HL-60/S4 treated with phorbol 12-myristate 13-acetate at 8.2 ng/mL for 4 days and 3 days (cell line): ENCODE results near the gene MRM2.

Experiments
- in situ Hi-C: fragments of 300-500 bp; cut with MboI; formaldehyde crosslinking; loops from 2 replicates; pipeline ENCODE4 v1.15.0; 2022; ENCODE audit warnings: low sequenced_read_pairs

The MRM2 gene

DNA sequence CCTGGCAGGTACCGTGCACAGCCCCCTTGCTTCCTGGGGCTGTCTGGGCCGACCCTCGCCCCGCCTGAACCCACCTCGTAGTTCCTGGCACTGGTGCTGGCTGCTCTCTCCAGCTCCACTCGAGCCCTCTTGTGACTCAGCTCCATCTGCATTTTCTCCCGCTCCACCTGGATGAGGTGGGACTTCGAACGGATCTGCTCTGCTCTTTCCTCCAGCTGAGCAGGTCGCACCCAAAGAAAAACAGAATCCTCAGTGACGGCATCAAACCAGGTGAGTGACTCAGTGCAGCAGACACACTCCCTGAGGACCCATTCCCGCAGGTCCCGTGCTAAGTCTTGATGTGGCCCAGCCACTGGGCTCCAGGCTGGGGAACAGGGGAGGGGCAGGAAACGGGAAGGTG lies 16.7 kb downstream of the MRM2 start:
- in situ Hi-C loops, result no loop called here

DNA sequence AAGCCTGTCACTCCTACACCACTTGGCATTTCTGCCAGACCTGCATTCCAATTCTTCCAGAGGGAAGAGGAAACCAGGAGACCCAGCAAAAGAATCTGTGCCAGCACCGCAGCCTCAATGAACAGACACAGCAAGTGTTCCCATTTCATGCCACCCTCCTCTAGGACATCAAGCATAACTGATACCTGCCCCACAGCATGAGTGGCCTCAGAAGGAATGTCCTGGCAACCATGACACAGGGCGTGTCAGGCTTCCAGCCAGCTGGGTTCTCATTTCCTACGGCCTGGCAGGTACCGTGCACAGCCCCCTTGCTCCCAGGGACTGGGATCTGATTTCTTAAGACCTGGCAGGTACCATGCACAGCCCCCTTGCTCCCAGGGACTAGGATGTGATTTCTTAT lies 17.1 kb downstream of the MRM2 start:
- in situ Hi-C loops, result loop anchor here (25.0 kb wide), 1 partner anchor 438 kb away; no protein-coding TSS in a partner anchor

DNA sequence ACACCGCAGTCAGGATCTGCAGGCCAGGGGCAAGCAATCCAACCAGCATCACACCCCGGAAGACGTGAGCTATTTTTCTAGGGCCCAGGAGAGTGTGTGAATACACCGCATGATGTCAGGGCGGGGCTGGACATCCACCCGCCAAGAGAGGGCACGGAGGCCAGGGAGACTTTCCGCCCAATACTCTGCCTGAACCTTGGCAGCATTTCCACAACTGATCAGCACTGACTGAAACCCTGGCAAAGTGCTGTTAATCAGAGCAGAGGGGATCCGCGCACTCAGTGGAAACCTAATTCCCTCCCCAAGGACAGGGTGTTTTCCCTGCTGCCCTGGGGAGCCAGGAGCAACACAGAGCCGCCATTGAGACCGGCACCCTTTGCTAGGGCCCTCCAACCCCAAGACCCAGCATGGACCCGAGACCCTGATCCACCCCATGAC lies 17.5 kb downstream of the MRM2 start:
- in situ Hi-C loops, result loop anchor here (25.0 kb wide), 1 partner anchor 437 kb away; no protein-coding TSS in a partner anchor

DNA sequence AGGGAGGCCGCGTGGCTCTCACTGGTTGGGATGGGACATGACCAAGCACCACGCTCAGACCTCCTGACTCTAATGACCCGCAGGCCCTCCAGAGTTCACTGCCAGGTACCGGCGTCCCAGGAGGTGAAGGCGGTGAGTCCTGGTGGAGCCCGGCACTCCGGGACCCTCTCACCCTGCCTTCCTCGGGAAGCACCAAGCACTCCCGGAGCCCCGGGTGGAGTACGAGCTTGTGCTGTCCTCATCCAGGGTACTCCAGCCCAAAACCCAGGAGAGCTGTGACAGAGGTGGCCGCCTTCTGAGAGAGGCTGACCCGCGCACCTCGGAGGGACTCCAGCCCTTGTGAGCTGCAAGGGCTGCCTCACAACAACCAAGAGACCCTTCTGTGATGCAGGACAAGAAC lies 18.7 kb downstream of the MRM2 start:
- in situ Hi-C loops, result loop anchor here (25.0 kb wide), 1 partner anchor 436 kb away; no protein-coding TSS in a partner anchor

DNA sequence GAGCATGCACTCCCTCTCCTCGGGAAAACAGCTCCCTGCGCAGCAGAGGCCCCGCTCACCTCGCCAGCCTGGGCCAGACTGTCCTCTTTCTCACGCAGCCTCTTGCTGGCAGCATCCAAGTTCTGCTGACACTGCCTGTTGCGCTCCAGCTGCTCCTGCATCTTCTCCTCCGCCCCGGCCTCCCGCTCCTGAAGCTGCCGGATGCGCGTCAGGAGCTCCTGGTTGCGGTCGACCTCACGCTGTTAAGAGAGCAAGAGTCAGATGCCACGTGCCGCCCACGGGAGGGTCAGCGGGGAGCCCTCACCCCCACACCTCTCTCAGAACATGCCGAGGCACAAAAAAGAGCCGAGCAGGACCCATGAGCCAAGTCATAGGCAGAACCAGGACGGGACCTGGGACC lies 19.5 kb downstream of the MRM2 start:
- in situ Hi-C loops, result loop anchor here (25.0 kb wide), 1 partner anchor 435 kb away; no protein-coding TSS in a partner anchor

DNA sequence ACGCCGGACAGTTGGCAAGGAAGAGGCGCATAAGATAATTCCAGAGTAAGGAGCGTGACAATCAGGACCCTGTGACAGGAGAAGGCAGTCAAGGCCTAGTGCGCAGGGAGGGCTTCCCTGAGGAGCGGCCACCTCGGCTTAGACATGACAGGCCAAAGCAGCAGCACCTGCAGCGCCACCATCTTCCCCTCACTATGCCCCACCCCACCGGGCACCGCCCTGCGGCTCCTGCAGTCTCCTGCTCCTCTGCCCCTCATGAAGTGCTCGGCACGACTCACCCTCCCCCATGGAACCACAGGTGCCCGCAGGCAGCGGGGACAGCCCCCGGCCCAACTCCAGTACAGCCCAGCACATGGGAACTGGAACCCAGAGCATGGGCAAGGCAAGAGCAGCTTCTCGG lies 21.1 kb downstream of the MRM2 start:
- in situ Hi-C loops, result loop anchor here (25.0 kb wide), 1 partner anchor 434 kb away; no protein-coding TSS in a partner anchor

DNA sequence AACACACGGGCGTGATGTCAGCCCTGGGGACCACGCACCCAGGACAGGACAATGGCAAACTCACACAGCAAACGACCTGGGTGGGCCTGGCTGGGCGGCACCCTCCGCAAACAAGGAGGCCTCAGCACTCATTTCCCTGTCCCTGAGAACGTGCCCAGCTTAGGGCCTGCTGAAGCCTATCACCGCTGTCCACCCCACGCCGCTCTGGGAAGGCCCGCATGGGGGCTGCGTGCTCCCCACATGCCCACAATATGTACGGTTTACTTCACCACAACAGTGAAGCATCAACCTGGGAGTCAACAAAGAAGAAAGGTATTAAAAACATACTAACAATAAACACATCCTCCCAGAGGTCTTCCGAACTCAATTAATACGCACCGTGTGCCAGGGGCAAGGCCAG lies 21.5 kb downstream of the MRM2 start:
- in situ Hi-C loops, result loop anchor here (25.0 kb wide), 1 partner anchor 433 kb away; no protein-coding TSS in a partner anchor

DNA sequence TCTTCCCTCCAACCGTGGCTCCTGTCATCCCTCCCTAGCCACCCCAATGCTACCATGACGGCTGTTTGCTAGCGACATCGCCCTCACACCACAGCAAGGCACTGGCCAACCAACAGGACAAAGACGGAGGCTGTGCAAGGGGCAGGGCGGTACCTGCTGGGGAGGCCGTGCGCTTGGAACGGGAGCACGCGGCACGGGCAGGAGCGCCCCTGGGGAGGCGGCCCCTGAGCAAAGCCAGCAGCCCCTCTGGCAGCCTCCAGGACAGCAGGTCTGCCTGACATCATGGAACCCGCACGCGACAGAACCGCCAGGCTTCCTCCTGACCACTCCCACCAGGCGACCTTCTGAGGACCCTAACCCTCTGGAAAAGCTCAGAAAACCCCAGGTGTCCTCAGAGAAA lies 22.0 kb downstream of the MRM2 start:
- in situ Hi-C loops, result loop anchor here (25.0 kb wide), 1 partner anchor 433 kb away; no protein-coding TSS in a partner anchor

DNA sequence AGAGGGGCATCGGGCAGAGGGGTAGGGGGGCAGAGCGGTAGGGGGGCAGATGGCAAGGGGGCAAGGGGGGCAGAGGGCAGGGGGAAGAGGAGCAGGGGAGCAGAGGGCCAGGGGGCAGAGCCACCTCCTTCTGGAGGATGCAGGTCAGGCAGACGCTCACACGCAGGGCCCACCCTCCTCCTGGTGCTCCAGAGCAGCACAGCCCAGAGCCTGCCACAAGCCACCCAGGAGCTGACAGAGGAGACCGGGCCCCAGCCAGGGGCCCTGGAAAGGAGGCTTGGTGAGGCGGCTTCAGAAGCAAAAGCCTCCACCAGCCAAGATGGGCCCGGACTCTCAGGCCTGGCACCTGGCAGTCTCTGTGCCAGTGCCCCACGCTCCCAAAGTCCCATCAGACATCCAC lies 22.4 kb downstream of the MRM2 start:
- in situ Hi-C loops, result loop anchor here (25.0 kb wide), 1 partner anchor 432 kb away; no protein-coding TSS in a partner anchor

DNA sequence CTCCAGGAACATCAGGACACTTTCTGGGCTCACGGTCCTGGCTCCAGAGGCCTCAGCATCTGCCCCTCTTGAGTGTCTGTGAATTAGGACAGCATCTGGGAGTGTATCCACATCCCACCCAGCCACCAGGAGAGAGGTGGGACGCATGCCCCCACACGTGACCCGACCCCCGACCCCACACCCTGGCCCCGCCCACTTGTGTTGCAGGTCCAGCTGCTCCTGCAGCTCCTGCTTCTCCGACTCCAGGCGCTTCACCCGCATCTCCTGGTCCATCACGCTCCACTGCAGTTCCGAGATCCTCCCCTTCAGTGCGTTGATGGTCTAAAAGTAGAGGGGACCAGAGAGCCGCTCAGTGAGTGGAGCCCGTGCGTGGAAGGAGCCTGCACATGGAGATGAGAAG lies 22.9 kb downstream of the MRM2 start:
- in situ Hi-C loops, result loop anchor here (25.0 kb wide), 1 partner anchor 432 kb away; no protein-coding TSS in a partner anchor

DNA sequence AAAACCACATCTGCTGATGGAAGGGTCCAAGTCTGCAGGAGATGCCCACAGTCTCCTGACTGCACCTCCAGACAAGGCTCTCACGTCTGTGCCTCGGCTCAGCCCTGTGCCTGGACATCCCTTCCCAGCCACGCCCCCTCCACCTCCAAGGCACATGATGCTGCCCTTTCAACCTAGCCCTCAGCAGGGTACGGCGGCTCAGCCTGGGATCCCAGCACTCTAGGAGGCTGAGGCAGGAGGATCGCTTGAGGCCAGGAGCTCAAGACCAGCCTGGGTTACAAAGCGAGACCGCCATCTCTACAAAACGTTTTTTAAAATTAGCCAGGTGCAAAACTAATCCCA lies 23.6 kb downstream of the MRM2 start:
- in situ Hi-C loops, result loop anchor here (25.0 kb wide), 1 partner anchor 431 kb away; no protein-coding TSS in a partner anchor

DNA sequence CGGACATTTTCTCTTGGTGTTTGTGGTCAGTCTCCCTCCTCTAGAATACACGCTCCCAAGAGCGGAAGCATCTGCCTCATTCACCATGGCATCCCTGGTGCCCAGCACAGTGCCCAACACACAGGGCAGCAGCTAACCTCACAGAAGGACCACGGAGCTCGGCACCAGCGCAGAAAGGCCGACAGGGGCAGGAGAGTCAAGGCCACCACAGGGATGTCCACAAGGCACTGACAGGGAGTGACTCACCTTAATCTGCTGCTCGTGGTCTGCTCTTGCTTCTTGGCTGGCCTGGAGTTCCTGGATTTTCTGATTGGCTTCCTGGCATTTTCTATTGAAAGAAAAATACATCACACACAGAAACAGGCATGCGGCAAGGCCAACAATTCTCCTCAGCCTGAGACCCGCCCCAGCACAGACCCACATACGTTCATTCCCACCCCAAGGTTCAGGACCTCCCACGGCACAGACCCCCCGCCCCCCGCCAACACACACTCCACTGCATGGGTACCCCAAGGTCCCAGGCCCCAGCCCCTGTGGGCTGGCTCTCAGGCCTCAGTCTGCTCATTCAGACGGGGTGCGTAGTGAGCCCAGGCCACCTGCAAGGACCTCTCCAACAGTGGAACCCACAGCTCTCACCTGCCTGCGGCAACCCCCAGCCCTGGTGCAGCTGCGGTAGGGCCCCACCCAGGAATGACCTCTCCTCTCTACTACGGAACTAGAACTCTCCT lies 24.1 kb downstream of the MRM2 start:
- in situ Hi-C loops, result loop anchor here (25.0 kb wide), 1 partner anchor 431 kb away; no protein-coding TSS in a partner anchor

DNA sequence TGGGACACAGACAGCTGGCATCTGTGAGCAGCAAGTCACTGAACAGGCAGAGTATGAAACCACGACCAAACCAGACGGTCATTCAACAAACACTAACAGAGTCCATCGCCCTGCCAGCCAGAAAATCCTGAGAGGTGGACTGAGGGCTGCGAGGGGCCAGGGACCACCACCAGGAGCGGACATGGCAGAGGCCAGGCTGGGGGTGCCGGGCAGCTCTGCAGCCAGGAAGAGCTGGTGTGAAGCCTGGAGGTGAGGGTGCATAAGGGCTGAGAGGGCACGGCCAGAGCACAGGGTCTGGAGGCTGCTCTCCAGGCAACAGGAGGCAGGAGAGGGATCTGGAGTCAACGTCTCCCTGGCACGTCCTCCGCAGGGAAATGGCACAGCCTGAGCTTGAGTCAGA lies 24.8 kb downstream of the MRM2 start:
- in situ Hi-C loops, result loop anchor here (25.0 kb wide), 1 partner anchor 430 kb away; no protein-coding TSS in a partner anchor

DNA sequence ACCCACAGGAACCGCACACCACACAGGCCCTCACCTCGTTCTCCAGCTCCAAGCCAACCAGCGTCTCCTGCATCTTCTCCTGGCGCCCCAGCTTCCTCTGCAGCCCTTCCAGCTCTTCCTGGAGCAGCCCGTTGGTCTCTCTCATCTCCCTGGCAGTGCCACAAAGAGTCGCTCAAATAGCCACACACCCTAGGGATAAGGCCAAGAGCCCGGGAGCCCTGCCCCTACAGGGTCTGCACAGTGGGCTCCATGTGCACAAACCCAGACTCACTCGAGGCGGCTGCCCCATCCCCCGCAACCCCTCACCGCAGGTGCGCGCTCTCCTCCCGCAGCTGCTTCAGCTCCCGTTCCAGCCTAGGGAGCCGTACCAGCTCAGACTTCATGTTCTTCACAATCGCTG lies 26.2 kb downstream of the MRM2 start:
- in situ Hi-C loops, result loop anchor here (25.0 kb wide), 1 partner anchor 429 kb away; no protein-coding TSS in a partner anchor

DNA sequence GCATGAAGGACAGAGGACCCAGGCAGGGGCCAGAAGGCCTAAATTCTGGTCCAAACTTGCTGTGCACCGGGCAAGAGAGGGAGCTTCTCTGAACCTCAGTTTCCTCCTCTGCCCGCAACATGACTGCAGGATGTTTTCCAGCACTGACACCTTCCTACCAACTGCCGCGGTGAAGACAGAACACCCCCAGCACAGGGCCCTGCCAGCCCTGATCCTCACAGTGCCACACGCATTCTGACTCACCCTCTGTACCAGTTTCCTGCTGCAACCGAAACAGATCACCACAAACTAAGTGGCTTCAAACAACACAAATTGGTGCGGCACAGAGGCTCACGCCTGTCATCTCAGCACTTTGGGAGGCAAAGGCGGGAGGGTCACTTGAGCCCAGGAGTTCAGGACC lies 27.4 kb downstream of the MRM2 start:
- in situ Hi-C loops, result loop anchor here (25.0 kb wide), 1 partner anchor 427 kb away; no protein-coding TSS in a partner anchor

DNA sequence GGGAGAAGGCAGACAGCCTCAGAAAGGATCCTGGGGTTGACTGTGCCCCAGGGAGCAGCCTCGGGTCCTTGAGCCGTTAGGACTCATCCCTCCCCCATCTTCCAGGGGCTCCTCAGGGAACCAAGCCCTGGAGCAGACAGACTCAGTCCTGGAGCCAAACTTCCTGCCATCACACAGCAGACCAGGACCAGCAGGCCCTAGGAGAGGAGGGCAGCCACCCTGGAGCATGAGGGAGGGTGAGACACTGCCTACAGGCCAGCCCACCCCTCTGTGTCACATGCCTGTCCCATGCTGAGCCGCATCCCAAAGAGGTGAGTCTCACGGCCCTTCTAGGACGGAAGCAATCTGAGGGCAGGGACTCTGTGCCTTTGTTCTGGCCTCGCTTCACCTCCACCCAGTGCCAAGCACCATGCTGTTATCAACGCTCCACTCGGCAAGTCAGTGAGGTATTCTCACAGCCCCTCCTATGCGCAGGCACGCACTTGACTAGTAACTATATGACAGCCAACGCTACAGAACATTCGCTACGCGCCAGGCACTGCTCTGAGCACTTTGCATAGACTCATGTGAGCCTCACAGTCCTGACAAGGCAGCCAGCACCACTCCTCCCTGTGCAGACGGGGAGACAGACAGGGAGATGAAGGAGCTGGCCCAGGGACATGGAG lies 28.3 kb downstream of the MRM2 start:
- in situ Hi-C loops, result loop anchor here (25.0 kb wide), 1 partner anchor 426 kb away; no protein-coding TSS in a partner anchor

DNA sequence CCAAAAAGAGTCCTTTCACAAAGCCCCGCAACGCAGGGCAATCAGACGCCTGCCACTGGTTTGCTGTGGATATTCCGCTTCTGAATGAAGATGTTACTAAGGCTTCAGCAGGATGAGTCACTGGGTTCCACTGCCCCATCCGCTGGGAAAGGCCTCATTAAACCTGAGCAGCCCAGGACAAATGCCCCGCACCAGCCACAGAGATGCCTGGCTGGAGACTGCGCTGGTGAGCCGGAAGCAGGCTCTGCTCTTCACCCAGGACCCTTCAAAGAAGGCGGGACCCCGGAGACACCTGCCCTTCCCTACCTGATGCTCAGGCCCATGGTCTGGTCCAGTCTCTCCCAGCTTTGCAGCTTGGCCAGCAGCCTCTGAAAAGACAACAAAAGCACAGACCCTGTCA lies 29.1 kb downstream of the MRM2 start:
- in situ Hi-C loops, result loop anchor here (25.0 kb wide), 1 partner anchor 426 kb away; no protein-coding TSS in a partner anchor

DNA sequence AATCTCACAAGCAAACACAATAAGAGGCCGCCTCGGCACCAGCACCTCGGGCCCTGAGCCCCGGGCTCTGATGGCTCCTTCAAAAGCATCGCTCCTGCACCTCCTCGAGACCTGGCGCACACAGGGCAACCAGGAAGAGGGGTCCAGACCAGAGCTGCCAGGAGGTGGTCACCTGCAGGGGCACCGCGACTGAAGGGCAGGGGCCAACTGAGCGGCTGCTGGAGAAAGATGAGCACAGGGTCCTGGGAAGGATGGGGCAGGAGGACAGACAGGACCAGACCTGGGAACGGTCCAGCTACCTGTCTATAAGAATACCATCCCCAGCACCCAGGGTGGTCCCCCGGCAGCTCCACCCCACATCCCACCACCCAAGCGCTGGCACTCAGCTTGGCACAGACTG lies 30.1 kb downstream of the MRM2 start:
- in situ Hi-C loops, result loop anchor here (25.0 kb wide), 1 partner anchor 425 kb away; no protein-coding TSS in a partner anchor

DNA sequence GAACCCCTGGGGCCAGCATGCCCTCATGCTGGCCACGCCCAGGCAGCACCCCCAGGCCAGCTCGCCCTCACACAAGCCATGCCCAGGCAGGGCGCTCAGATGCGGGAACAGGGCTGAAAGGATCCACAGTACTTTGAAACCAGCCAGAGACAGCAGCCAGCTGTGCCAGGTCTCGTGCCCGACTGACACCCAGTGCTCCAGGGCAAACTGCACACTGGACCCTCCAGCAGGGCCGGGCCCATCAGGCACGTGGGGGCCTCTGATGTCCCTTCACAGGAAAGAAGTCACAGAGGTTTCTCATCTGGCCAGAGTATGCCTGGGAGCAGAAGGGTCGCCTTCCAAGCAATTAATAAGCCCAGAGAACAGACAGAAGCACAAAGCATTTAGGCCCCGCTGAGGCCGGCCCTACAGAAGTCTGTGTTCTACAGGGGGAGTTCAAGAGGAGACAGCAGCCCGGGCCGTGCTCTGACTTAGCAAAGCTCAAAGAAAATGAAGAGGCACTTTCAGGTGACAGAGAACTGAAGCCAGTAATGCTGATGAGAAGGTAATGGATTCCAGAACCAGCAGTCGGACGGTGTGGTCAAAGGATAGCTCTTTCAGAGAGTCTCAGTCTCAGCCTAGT lies 30.6 kb downstream of the MRM2 start:
- in situ Hi-C loops, result loop anchor here (25.0 kb wide), 1 partner anchor 424 kb away; no protein-coding TSS in a partner anchor

DNA sequence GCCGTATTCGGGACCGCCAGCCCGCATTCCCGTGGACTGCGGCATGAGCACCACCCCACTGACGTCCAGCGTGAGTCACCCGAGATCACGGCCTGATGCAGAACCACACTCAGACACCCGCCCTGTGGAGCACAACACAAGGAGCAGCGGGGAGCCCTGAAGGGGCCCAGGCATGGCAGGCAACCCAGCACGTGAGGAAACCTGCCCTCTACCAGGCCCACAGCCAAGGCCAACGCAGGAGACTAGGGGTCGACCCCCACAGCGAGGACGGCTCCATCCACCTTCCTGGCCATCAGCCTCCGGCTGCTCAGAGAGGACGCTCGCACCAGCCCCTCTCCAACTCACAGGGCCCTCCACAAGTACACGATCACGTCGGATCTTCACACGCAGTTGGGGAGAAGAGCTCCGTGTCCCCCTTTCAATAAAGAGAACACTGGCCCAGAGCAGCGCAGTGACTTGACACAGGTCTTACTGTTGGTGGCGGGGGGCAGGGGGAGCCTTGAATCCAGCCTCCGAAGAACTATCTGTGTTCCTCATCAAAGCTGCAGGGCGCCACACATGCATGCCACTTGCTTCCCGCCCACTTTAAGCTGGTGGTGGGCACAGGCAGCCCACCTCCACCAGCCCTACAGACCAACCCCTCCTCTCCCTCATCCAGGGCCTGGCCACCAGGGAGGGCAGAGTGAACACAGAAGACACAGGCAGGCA lies 31.3 kb downstream of the MRM2 start:
- in situ Hi-C loops, result loop anchor here (25.0 kb wide), 1 partner anchor 423 kb away; no protein-coding TSS in a partner anchor
